Neural progenitor cell (in vitro differentiated cells): ENCODE results near the gene B3GALT5. TPM values are rescaled to one million over a fixed set of nuclear protein-coding genes. Genes with fewer than 3 reads are reported as not detected.

Experiments
- DNase-seq: peaks from one replicate; pipeline ENCODE4 v3.0.0-alpha.2; 2016; ENCODE audit warnings: low spot score
- H2AFZ ChIP-seq: fragments of 200-600 bp; sonication (generic); replicated peaks from 2 replicates; pipeline ENCODE4 v1.6.1; 2016; ENCODE audit warnings: antibody characterized with exemption
- H3F3A ChIP-seq: fragments of 200-600 bp; sonication (generic); 2 replicates; pipeline ENCODE4 v1.6.1; 2016; ENCODE audit warnings: antibody characterized with exemption, low read depth
- H3K27ac ChIP-seq: fragments of 200-600 bp; sonication (generic); 2 replicates; pipeline ENCODE4 v1.5.1; 2016; ENCODE audit warnings: mild to moderate bottlenecking
- H3K27me3 ChIP-seq: fragments of 200-600 bp; sonication (generic); 2 replicates; pipeline ENCODE4 v1.6.1; 2016; ENCODE audit warnings: mild to moderate bottlenecking, moderate library complexity
- H3K36me3 ChIP-seq: fragments of 200-600 bp; sonication (generic); 2 replicates; pipeline ENCODE4 v1.5.1; 2016
- H3K4me1 ChIP-seq: fragments of 200-600 bp; sonication (generic); 2 replicates; pipeline ENCODE4 v1.6.1; 2016; ENCODE audit warnings: mixed run types
- H3K4me2 ChIP-seq: fragments of 200-600 bp; sonication (generic); 2 replicates; pipeline ENCODE4 v1.6.1; 2016
- H3K4me3 ChIP-seq: fragments of 200-600 bp; sonication (generic); 2 replicates; pipeline ENCODE4 v1.5.1; 2016
- H3K79me2 ChIP-seq: fragments of 200-600 bp; sonication (generic); 2 replicates; pipeline ENCODE4 v1.6.1; 2016; ENCODE audit warnings: low read depth
- H3K9ac ChIP-seq: fragments of 200-600 bp; sonication (generic); 2 replicates; pipeline ENCODE4 v1.6.1; 2016
- H3K9me3 ChIP-seq: fragments of 200-600 bp; sonication (generic); 2 replicates; pipeline ENCODE4 v1.5.1; 2016; ENCODE audit warnings: low read depth
- H4K20me1 ChIP-seq: fragments of 200-600 bp; sonication (generic); 2 replicates; pipeline ENCODE4 v1.6.1; 2016; ENCODE audit warnings: low read depth
- H3K27ac Mint-ChIP-seq: 3 replicates; pipeline ENCODE4 v1.8.0; 2021; ENCODE audit warnings: mixed read lengths
- H3K27me3 Mint-ChIP-seq: 2 replicates; pipeline ENCODE4 v1.8.0; 2022; ENCODE audit warnings: low read depth, mild to moderate bottlenecking, inconsistent platforms, moderate library complexity, mixed read lengths; ENCODE audit not compliant: insufficient read depth
- H3K36me3 Mint-ChIP-seq: 3 replicates; pipeline ENCODE4 v1.8.0; 2021; ENCODE audit warnings: mixed read lengths
- H3K4me1 Mint-ChIP-seq: 3 replicates; pipeline ENCODE4 v1.8.0; 2021; ENCODE audit warnings: mixed read lengths
- H3K4me3 Mint-ChIP-seq: 3 replicates; pipeline ENCODE4 v1.8.0; 2021; ENCODE audit warnings: mild to moderate bottlenecking, moderate library complexity, mixed read lengths
- H3K9me3 Mint-ChIP-seq: 3 replicates; pipeline ENCODE4 v1.8.0; 2020; ENCODE audit warnings: mixed read lengths
- EZH2 ChIP-seq: fragments of 200-600 bp; sonication (generic); IDR thresholded peaks from 2 replicates; pipeline ENCODE4 v1.6.1; 2017; ENCODE audit warnings: antibody characterized with exemption, mild to moderate bottlenecking, moderate library complexity
- EZH2phosphoT487 ChIP-seq: fragments of 200-600 bp; sonication (generic); IDR thresholded peaks from 2 replicates; pipeline ENCODE4 v1.6.1; 2017; ENCODE audit warnings: antibody characterized with exemption
- total RNA-seq: library from RNA; depleted of rRNA; stranded (reverse); fragments of >200 nt; gene quantifications from 2 replicates; pipeline ENCODE4 v1.2.3, GENCODE V29; 2015; ENCODE audit warnings: low replicate concordance
- TF ChIP-seq, protein P1 (sequence below): fragments of 200-600 bp; sonication (generic); IDR thresholded peaks from 2 replicates; pipeline ENCODE4 v1.5.1; 2017; ENCODE audit warnings: antibody characterized with exemption, mild to moderate bottlenecking

B3GALT5 gene
- total RNA-seq, 1 donor from 2014 or later, result 1.3 TPM

DNA sequence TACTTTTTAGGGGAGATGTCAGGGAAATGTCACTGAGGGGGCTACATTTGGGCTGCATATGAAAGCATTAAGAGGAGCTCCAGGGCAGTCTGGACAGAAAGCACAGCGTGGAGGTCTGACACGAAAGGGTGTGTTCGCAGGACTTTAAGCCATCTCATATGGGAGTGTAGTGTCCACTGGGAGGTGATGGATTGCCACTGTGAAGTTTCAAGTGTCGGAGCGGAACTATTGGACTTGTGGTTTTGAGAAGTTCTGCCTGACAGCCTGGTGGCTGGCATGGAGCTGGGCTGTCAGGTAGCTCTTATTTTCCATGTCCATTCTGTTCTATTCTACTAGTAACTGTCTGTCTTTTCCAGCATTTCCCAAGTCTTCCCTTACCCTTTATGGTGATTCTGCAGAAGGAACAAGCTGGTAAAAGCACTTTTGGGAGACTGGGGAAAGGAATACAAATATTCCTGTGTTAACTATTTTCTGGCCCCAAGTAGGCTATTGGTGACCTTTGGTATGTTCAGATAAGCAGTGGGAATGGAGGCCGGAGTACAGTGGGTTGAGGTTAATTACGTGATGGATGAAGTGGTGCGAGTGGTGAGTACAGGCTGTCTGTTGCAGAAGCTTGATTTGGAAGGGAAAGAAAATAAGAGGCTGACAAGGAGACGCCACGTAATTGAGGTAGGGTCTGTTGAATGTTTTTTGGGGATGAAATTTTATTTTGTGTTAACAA is 19.3 kb downstream of the B3GALT5 start:
- Mint-ChIP-seq H3K4me1 (peaks cover 23% of the 10 kb centered on the region), H3K36me3 (peaks cover 2% of the 10 kb centered on the region), H3K27ac (no peak overlapping the region), H3K4me3 (no peak overlapping the region), H3K9me3 (peaks cover 3% of the 10 kb centered on the region), H3K27me3 (peaks cover 2% of the 10 kb centered on the region)
- H3K79me2 ChIP-seq, result no peaks in the 10 kb centered on the region
- no peak overlapping the region for H3K9ac ChIP-seq
- peaks cover under 1% of the 10 kb centered on the region for H3K4me1 ChIP-seq
- H3K4me3 ChIP-seq, result no peak overlapping the region
- no peak for DNase-seq
- no peaks in the 10 kb centered on the region for H3K27me3 ChIP-seq
- TF ChIP-seq, protein P1, sequence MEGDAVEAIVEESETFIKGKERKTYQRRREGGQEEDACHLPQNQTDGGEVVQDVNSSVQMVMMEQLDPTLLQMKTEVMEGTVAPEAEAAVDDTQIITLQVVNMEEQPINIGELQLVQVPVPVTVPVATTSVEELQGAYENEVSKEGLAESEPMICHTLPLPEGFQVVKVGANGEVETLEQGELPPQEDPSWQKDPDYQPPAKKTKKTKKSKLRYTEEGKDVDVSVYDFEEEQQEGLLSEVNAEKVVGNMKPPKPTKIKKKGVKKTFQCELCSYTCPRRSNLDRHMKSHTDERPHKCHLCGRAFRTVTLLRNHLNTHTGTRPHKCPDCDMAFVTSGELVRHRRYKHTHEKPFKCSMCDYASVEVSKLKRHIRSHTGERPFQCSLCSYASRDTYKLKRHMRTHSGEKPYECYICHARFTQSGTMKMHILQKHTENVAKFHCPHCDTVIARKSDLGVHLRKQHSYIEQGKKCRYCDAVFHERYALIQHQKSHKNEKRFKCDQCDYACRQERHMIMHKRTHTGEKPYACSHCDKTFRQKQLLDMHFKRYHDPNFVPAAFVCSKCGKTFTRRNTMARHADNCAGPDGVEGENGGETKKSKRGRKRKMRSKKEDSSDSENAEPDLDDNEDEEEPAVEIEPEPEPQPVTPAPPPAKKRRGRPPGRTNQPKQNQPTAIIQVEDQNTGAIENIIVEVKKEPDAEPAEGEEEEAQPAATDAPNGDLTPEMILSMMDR, result no peak
- TF ChIP-seq EZH2 (no peak), EZH2phosphoT487 (no peak)
- no peaks in the 10 kb centered on the region for H3K9me3 ChIP-seq
- no peaks in the 10 kb centered on the region for H4K20me1 ChIP-seq
- H3K36me3 ChIP-seq, result no peaks in the 10 kb centered on the region
- no peak overlapping the region for H3K27ac ChIP-seq
- no peak overlapping the region for H2AFZ ChIP-seq
- H3F3A ChIP-seq, result peaks cover 9% of the 10 kb centered on the region
- no peak overlapping the region for H3K4me2 ChIP-seq

DNA sequence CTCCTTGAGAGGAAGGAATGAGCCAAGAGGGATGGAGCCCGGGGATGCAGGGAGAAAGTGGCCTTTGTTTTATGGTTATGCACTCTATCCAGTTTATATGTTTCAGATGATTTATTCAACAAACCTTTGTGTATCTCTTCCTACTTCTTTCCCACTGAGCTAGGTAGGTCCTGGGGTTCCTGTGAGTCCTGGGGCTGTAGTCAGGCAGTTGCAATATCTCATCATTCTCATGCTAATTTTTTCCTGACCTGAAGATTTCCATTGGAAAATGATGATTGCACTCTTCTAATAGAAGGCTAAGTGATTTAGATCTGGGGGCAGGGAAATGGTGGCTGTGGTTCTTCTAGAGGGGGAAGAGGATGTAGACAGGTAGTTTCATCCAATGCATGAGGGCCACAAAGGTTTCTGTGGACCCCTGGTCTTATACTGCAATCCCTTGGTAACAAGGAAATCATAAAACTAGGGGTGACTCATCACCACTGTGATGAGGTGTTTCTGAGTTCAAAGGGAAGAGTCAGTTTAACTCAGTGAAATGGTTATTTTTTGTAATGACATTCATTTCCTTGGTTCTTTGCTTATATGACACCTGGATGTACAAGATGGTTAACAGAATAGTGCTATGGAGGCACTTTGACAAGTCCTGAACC is 20.2 kb downstream of the B3GALT5 start:
- Histone ChIP-seq H3K4me3 (no peak overlapping the region), H3K27ac (no peak overlapping the region), H3F3A (peaks cover 18% of the 10 kb centered on the region), H3K9me3 (no peaks in the 10 kb centered on the region), H2AFZ (no peak overlapping the region), H3K4me1 (peaks cover 9% of the 10 kb centered on the region), H4K20me1 (no peaks in the 10 kb centered on the region), H3K79me2 (no peaks in the 10 kb centered on the region), H3K4me2 (no peak overlapping the region), H3K9ac (no peak overlapping the region), H3K27me3 (no peaks in the 10 kb centered on the region), H3K36me3 (no peaks in the 10 kb centered on the region)
- Mint-ChIP-seq H3K27ac (no peak overlapping the region), H3K27me3 (peaks cover 2% of the 10 kb centered on the region), H3K4me3 (no peak overlapping the region), H3K9me3 (peaks cover 3% of the 10 kb centered on the region), H3K36me3 (peaks cover 2% of the 10 kb centered on the region), H3K4me1 (peaks cover 28% of the 10 kb centered on the region)
- TF ChIP-seq EZH2phosphoT487 (no peak), EZH2 (no peak)
- TF ChIP-seq, protein P1, result no peak
- DNase-seq, result no peak

DNA sequence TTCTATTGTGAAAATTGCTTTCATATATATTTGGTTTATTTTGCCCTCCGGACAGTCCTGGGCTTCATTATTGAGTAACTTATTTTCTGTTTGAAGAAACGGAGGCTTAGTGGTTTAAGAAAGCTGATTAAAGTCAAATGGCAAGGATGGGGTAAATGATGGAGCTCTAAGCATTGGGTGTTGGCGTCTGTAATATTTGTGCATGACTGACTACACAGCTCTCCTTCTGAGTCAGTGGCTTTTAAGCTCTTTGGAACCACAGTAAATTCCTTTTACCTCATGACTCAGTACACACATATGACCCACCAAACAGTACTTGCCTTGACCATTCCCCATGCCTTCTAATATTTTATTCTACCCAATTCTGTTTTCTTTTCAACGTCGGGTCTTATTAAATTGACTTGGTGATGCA is 21.0 kb downstream of the B3GALT5 start:
- no peak overlapping the region for H3K27ac Mint-ChIP-seq
- peaks cover 3% of the 10 kb centered on the region for H3K9me3 Mint-ChIP-seq
- no peak overlapping the region for H3K4me3 Mint-ChIP-seq
- Histone ChIP-seq H4K20me1 (no peaks in the 10 kb centered on the region), H3K27ac (no peak overlapping the region), H3F3A (peaks cover 25% of the 10 kb centered on the region), H3K9me3 (no peaks in the 10 kb centered on the region), H3K4me2 (no peak overlapping the region), H3K36me3 (no peaks in the 10 kb centered on the region), H2AFZ (no peak overlapping the region), H3K27me3 (no peaks in the 10 kb centered on the region), H3K4me1 (peaks cover 18% of the 10 kb centered on the region), H3K79me2 (no peaks in the 10 kb centered on the region), H3K9ac (no peak overlapping the region), H3K4me3 (no peak overlapping the region)
- H3K36me3 Mint-ChIP-seq, result peaks cover 2% of the 10 kb centered on the region
- H3K27me3 Mint-ChIP-seq, result peaks cover 2% of the 10 kb centered on the region
- TF ChIP-seq, protein P1, result no peak
- TF ChIP-seq EZH2, result no peak
- no peak for TF ChIP-seq EZH2phosphoT487
- no peak for DNase-seq
- peaks cover 37% of the 10 kb centered on the region for H3K4me1 Mint-ChIP-seq
